ENCODE results near the gene DNAJB5.
"Not testable (repeated sequence)": the region's sequence is repeated elsewhere in the genome, so short reads cannot be mapped to it uniquely, and the experiment has no call there.

Gene DNAJB5

GRCh38 chr9:34989003-34989945 lies at the start of gene DNAJB5:
DNAJB5 (plus strand) TSS chr9:34989745; CDS start chr9:34990631, 886 bp downstream.
- Histone ChIP-seq H3K4me1 (ENCODE audit: control insufficient read depth in 5 of 5, insufficient read depth in 5 of 5, low read length in 5 of 5) (peaks cover 16 to 58% (median 47%) of the 10 kb centered on the region in 5 donors), H3K36me3 (ENCODE audit: control insufficient read depth in 5 of 5, insufficient read depth in 5 of 5, low read length in 5 of 5) (no peaks in the 10 kb centered on the region), H3K27ac (ENCODE audit: low read depth, low read length) (peak within 1 kb of the TSS; percentile 79), H3K9ac (ENCODE audit: low read length in 5 of 5) (peak within 1 kb of the TSS; percentile 68 to 86 (median 82)), H3K4me3 (ENCODE audit: low read depth in 1 of 5, low read length in 5 of 5) (peak within 1 kb of the TSS; percentile 85 to 97 (median 89)), H3K9me3 (ENCODE audit: control insufficient read depth in 5 of 5, low read length in 5 of 5) (no peaks in the 10 kb centered on the region), H3K27me3 (ENCODE audit: control insufficient read depth in 5 of 5, insufficient read depth in 4 of 5, low read length in 5 of 5) (no peaks in the 10 kb centered on the region)

GRCh38 chr9:34939989-34940388 lies 49.6 kb upstream of the DNAJB5 start:
- not testable (repeated sequence) for H3K9ac ChIP-seq (ENCODE audit: low read length in 5 of 5)

GRCh38 chr9:34948451-34948850 lies 41.1 kb upstream of the DNAJB5 start:
- H3K27ac ChIP-seq (ENCODE audit: low read depth, low read length), result no peak overlapping the region
- H3K4me3 ChIP-seq (ENCODE audit: low read depth in 1 of 5, low read length in 5 of 5), result no peak overlapping the region
- no peak overlapping the region for H3K9ac ChIP-seq (ENCODE audit: low read length in 5 of 5)
- H3K27me3 ChIP-seq (ENCODE audit: control insufficient read depth in 5 of 5, insufficient read depth in 4 of 5, low read length in 5 of 5), result peaks cover 0 to 5% (median 0%) of the 10 kb centered on the region in 5 donors
- H3K4me1 ChIP-seq (ENCODE audit: control insufficient read depth in 5 of 5, insufficient read depth in 5 of 5, low read length in 5 of 5), result no peaks in the 10 kb centered on the region
- H3K9me3 ChIP-seq (ENCODE audit: control insufficient read depth in 5 of 5, low read length in 5 of 5), result peaks cover 0 to 7% (median 0%) of the 10 kb centered on the region in 5 donors
- H3K36me3 ChIP-seq (ENCODE audit: control insufficient read depth in 5 of 5, insufficient read depth in 5 of 5, low read length in 5 of 5), result no peaks in the 10 kb centered on the region

More at GRCh38 chr9:34939989-34940388, 49.6 kb upstream of the DNAJB5 start:
- H3K36me3 ChIP-seq (ENCODE audit: control insufficient read depth in 5 of 5, insufficient read depth in 5 of 5, low read length in 5 of 5); H3K4me1 ChIP-seq (ENCODE audit: control insufficient read depth in 5 of 5, insufficient read depth in 5 of 5, low read length in 5 of 5); H3K9me3 ChIP-seq (ENCODE audit: control insufficient read depth in 5 of 5, low read length in 5 of 5); H3K27ac ChIP-seq (ENCODE audit: low read depth, low read length); H3K4me3 ChIP-seq (ENCODE audit: low read depth in 1 of 5, low read length in 5 of 5); H3K27me3 ChIP-seq (ENCODE audit: control insufficient read depth in 5 of 5, insufficient read depth in 4 of 5, low read length in 5 of 5): not testable (repeated sequence)

GRCh38 chr9:34954225-34954624 lies 35.3 kb upstream of the DNAJB5 start:
- no peak overlapping the region for H3K4me3 ChIP-seq (ENCODE audit: low read depth in 1 of 5, low read length in 5 of 5)
- no peaks in the 10 kb centered on the region for H3K36me3 ChIP-seq (ENCODE audit: control insufficient read depth in 5 of 5, insufficient read depth in 5 of 5, low read length in 5 of 5)
- peaks cover 3 to 15% (median 12%) of the 10 kb centered on the region in 5 donors for H3K27me3 ChIP-seq (ENCODE audit: control insufficient read depth in 5 of 5, insufficient read depth in 4 of 5, low read length in 5 of 5)
- H3K4me1 ChIP-seq (ENCODE audit: control insufficient read depth in 5 of 5, insufficient read depth in 5 of 5, low read length in 5 of 5), result peaks cover 0 to 9% (median 7%) of the 10 kb centered on the region in 5 donors
- H3K9me3 ChIP-seq (ENCODE audit: control insufficient read depth in 5 of 5, low read length in 5 of 5), result peaks cover 0 to 7% (median 0%) of the 10 kb centered on the region in 5 donors
- no peak overlapping the region for H3K27ac ChIP-seq (ENCODE audit: low read depth, low read length)
- H3K9ac ChIP-seq (ENCODE audit: low read length in 5 of 5), result no peak overlapping the region

- H3K27me3 ChIP-seq (ENCODE audit: control insufficient read depth in 5 of 5, insufficient read depth in 4 of 5, low read length in 5 of 5), result peaks cover 3 to 27% (median 22%) of the 10 kb centered on the region in 5 donors
- not testable (repeated sequence) for H3K9me3 ChIP-seq (ENCODE audit: control insufficient read depth in 5 of 5, low read length in 5 of 5); H3K9ac ChIP-seq (ENCODE audit: low read length in 5 of 5); H3K36me3 ChIP-seq (ENCODE audit: control insufficient read depth in 5 of 5, insufficient read depth in 5 of 5, low read length in 5 of 5); H3K27ac ChIP-seq (ENCODE audit: low read depth, low read length); H3K4me3 ChIP-seq (ENCODE audit: low read depth in 1 of 5, low read length in 5 of 5); H3K4me1 ChIP-seq (ENCODE audit: control insufficient read depth in 5 of 5, insufficient read depth in 5 of 5, low read length in 5 of 5)
Observed at GRCh38 chr9:34956066-34956465, 33.5 kb upstream of the DNAJB5 start.

GRCh38 chr9:34956648-34957047 lies 32.9 kb upstream of the DNAJB5 start:
- no peak overlapping the region for H3K4me3 ChIP-seq (ENCODE audit: low read depth in 1 of 5, low read length in 5 of 5)
- no peak overlapping the region for H3K27ac ChIP-seq (ENCODE audit: low read depth, low read length)
- H3K9me3 ChIP-seq (ENCODE audit: control insufficient read depth in 5 of 5, low read length in 5 of 5), result peaks cover 0 to 4% (median 0%) of the 10 kb centered on the region in 5 donors
- H3K36me3 ChIP-seq (ENCODE audit: control insufficient read depth in 5 of 5, insufficient read depth in 5 of 5, low read length in 5 of 5), result no peaks in the 10 kb centered on the region
- no peak overlapping the region for H3K9ac ChIP-seq (ENCODE audit: low read length in 5 of 5)
- peaks cover 0 to 9% (median 7%) of the 10 kb centered on the region in 5 donors for H3K4me1 ChIP-seq (ENCODE audit: control insufficient read depth in 5 of 5, insufficient read depth in 5 of 5, low read length in 5 of 5)
- H3K27me3 ChIP-seq (ENCODE audit: control insufficient read depth in 5 of 5, insufficient read depth in 4 of 5, low read length in 5 of 5), result peaks cover 3 to 32% (median 23%) of the 10 kb centered on the region in 5 donors

- H3K27ac ChIP-seq (ENCODE audit: low read depth, low read length), result no peak within 1 kb of the TSS
- H3K4me1 ChIP-seq (ENCODE audit: control insufficient read depth in 5 of 5, insufficient read depth in 5 of 5, low read length in 5 of 5), result peaks cover 0 to 9% (median 7%) of the 10 kb centered on the region in 5 donors
- peak within 1 kb of the TSS in 3 of 5 donors; percentile 29 to 51 (median 46) for H3K4me3 ChIP-seq (ENCODE audit: low read depth in 1 of 5, low read length in 5 of 5)
- no peak within 1 kb of the TSS for H3K9ac ChIP-seq (ENCODE audit: low read length in 5 of 5)
- H3K36me3 ChIP-seq (ENCODE audit: control insufficient read depth in 5 of 5, insufficient read depth in 5 of 5, low read length in 5 of 5), result no peaks in the 10 kb centered on the region
- peaks cover 10 to 37% (median 28%) of the 10 kb centered on the region in 5 donors for H3K27me3 ChIP-seq (ENCODE audit: control insufficient read depth in 5 of 5, insufficient read depth in 4 of 5, low read length in 5 of 5)
- no peaks in the 10 kb centered on the region for H3K9me3 ChIP-seq (ENCODE audit: control insufficient read depth in 5 of 5, low read length in 5 of 5)
Observed at GRCh38 chr9:34957492-34958410, 31.8 kb upstream of the DNAJB5 start, which contains the start of gene PHF24. PHF24 (plus strand) TSS chr9:34958285; CDS start chr9:34971299, 13,014 bp downstream.

GRCh38 chr9:34958411-34958982 lies 31.0 kb upstream of the DNAJB5 start:
- H3K4me1 ChIP-seq (ENCODE audit: control insufficient read depth in 5 of 5, insufficient read depth in 5 of 5, low read length in 5 of 5), result peaks cover 0 to 9% (median 7%) of the 10 kb centered on the region in 5 donors
- peaks cover 10 to 40% (median 28%) of the 10 kb centered on the region in 5 donors for H3K27me3 ChIP-seq (ENCODE audit: control insufficient read depth in 5 of 5, insufficient read depth in 4 of 5, low read length in 5 of 5)
- H3K27ac ChIP-seq (ENCODE audit: low read depth, low read length), result no peak overlapping the region
- H3K9ac ChIP-seq (ENCODE audit: low read length in 5 of 5), result no peak overlapping the region
- peak overlapping the region in 3 of 5 donors; percentile 29 to 51 (median 33) for H3K4me3 ChIP-seq (ENCODE audit: low read depth in 1 of 5, low read length in 5 of 5)
- no peaks in the 10 kb centered on the region for H3K9me3 ChIP-seq (ENCODE audit: control insufficient read depth in 5 of 5, low read length in 5 of 5)
- no peaks in the 10 kb centered on the region for H3K36me3 ChIP-seq (ENCODE audit: control insufficient read depth in 5 of 5, insufficient read depth in 5 of 5, low read length in 5 of 5)

GRCh38 chr9:34959461-34959860 lies 30.1 kb upstream of the DNAJB5 start:
- Histone ChIP-seq H3K4me3 (ENCODE audit: low read depth in 1 of 5, low read length in 5 of 5) (no peak overlapping the region), H3K9ac (ENCODE audit: low read length in 5 of 5) (no peak overlapping the region), H3K4me1 (ENCODE audit: control insufficient read depth in 5 of 5, insufficient read depth in 5 of 5, low read length in 5 of 5) (peaks cover 0 to 9% (median 7%) of the 10 kb centered on the region in 5 donors), H3K27ac (ENCODE audit: low read depth, low read length) (no peak overlapping the region), H3K9me3 (ENCODE audit: control insufficient read depth in 5 of 5, low read length in 5 of 5) (no peaks in the 10 kb centered on the region), H3K36me3 (ENCODE audit: control insufficient read depth in 5 of 5, insufficient read depth in 5 of 5, low read length in 5 of 5) (no peaks in the 10 kb centered on the region), H3K27me3 (ENCODE audit: control insufficient read depth in 5 of 5, insufficient read depth in 4 of 5, low read length in 5 of 5) (peaks cover 10 to 43% (median 33%) of the 10 kb centered on the region in 5 donors)

Measured in subcutaneous abdominal adipose tissue (tissue), 5 donors.